Measurements from ENCODE around the gene CD99L2. TPM values are rescaled to one million over a fixed set of nuclear protein-coding genes. Genes with fewer than 3 reads are reported as not detected.

CD99L2 gene, protein sequence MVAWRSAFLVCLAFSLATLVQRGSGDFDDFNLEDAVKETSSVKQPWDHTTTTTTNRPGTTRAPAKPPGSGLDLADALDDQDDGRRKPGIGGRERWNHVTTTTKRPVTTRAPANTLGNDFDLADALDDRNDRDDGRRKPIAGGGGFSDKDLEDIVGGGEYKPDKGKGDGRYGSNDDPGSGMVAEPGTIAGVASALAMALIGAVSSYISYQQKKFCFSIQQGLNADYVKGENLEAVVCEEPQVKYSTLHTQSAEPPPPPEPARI
- total RNA-seq, result 100 to 1,000 TPM; 202 to 289 (median 251) TPM

DNA sequence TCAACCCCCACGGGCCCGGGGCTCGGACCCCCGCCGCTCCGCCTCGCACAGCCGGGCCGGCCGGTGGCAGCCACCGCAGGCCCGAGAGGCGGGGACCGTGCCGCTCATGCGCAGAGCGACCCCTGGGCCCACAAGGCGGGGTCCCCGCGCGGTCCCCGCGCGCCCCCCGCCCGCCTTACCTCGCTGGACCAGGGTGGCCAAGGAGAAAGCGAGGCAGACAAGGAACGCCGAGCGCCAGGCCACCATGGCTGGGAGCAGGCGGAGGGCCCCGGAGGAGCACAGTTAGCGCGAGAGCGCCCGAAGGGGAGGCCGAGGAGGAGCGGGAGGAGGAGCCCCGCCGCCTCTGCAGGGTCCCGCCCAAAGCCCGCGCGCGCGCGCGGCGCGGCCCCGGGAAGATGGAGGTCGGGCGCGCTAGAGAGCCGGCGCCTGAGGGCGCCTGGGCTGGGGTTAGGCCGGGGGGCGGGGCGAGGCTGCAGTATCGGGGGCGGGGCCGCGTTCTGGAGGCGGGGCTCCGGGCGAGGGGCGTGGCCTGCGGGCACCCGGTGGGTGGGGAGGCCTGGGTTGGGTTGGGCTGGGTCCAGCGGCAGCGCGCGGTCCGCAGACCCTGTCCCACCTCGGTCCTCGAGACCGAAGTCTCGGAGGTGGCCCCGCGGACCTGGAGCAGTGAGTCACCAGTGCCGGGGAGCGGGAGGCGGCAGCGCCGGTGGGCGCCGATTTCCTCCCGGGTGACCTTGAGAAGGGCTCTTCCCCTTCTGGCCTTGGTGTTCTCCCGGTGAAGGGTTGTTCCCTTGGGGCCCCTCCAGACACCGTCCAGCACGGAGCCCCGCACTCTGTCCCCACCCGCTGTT lies at the start of gene CD99L2:
TSS of gene CD99L2 (minus strand) at position 326 of the 848 bp plus-strand sequence. CDS start at position 246, 80 bp downstream.
- Histone ChIP-seq H3K27me3 (no peaks in the 10 kb centered on the region), H3K36me3 (no peaks in the 10 kb centered on the region), H3K4me3 (peak within 1 kb of the TSS; percentile 60 to 75 (median 69)), H3K9me3 (no peaks in the 10 kb centered on the region), H3K27ac (peak within 1 kb of the TSS; percentile 84 to 92 (median 86)), H3K4me1 (peaks cover 4 to 7% of the 10 kb centered on the region in 2 donors)
- TF ChIP-seq, protein P1, sequence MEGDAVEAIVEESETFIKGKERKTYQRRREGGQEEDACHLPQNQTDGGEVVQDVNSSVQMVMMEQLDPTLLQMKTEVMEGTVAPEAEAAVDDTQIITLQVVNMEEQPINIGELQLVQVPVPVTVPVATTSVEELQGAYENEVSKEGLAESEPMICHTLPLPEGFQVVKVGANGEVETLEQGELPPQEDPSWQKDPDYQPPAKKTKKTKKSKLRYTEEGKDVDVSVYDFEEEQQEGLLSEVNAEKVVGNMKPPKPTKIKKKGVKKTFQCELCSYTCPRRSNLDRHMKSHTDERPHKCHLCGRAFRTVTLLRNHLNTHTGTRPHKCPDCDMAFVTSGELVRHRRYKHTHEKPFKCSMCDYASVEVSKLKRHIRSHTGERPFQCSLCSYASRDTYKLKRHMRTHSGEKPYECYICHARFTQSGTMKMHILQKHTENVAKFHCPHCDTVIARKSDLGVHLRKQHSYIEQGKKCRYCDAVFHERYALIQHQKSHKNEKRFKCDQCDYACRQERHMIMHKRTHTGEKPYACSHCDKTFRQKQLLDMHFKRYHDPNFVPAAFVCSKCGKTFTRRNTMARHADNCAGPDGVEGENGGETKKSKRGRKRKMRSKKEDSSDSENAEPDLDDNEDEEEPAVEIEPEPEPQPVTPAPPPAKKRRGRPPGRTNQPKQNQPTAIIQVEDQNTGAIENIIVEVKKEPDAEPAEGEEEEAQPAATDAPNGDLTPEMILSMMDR (IDR thresholded peaks at IDR 0.05 in 4 of 5, conservative IDR thresholded peaks at IDR 0.05 in 1 of 5), result no peak
- TF ChIP-seq POLR2A (IDR thresholded peaks at IDR 0.05), result peak; percentile 68
- in situ Hi-C loops (cut with MboI; ENCODE audit: low sequenced_read_pairs in 4 of 4) (no loop called here), intact Hi-C loops (cut with DNase I; ENCODE audit: low total_unique reads) (loop anchor here (2.0 to 10.0 kb wide), 4 partner anchors 52 to 206 kb away; partner anchors contain the start of genes HMGB3 and MTMR1)
- peak; percentile 82 to 86 for ATAC-seq
- DNase-seq, result peak; percentile 73 to 86

DNA sequence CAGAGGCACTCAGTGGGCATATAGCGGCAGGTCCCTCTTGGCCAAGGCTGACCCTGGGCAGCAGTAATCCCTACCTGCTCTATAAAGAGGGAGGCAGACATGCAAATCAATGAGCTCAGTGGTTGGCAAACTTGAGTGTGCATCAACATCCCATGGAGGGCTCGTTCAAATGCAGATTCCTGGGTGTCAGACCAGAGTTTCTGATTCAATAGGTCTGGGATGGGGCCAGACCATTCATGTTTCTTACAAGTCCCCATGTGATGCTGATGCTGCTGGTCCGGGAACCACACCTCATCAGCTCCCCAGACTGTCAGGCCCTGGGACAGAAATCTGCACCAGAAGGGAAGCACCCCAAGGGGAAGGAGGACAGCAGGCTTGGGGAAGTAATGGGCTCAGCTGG lies 45.8 kb upstream of the CD99L2 start:
- in situ Hi-C loops (cut with MboI; ENCODE audit: low sequenced_read_pairs in 4 of 4), result no loop called here
- no peaks in the 10 kb centered on the region for H3K36me3 ChIP-seq
- H3K27ac ChIP-seq, result no peak overlapping the region
- no peak for TF ChIP-seq POLR2A (IDR thresholded peaks at IDR 0.05)
- TF ChIP-seq, protein P1 (IDR thresholded peaks at IDR 0.05 in 4 of 5, conservative IDR thresholded peaks at IDR 0.05 in 1 of 5), result no peak
- no peak overlapping the region for H3K4me3 ChIP-seq
- no peaks in the 10 kb centered on the region for H3K9me3 ChIP-seq
- no peaks in the 10 kb centered on the region for H3K27me3 ChIP-seq
- H3K4me1 ChIP-seq, result no peaks in the 10 kb centered on the region
- intact Hi-C loops (cut with DNase I; ENCODE audit: low total_unique reads), result no loop called here
- ATAC-seq (no peak), DNase-seq (no peak)

DNA sequence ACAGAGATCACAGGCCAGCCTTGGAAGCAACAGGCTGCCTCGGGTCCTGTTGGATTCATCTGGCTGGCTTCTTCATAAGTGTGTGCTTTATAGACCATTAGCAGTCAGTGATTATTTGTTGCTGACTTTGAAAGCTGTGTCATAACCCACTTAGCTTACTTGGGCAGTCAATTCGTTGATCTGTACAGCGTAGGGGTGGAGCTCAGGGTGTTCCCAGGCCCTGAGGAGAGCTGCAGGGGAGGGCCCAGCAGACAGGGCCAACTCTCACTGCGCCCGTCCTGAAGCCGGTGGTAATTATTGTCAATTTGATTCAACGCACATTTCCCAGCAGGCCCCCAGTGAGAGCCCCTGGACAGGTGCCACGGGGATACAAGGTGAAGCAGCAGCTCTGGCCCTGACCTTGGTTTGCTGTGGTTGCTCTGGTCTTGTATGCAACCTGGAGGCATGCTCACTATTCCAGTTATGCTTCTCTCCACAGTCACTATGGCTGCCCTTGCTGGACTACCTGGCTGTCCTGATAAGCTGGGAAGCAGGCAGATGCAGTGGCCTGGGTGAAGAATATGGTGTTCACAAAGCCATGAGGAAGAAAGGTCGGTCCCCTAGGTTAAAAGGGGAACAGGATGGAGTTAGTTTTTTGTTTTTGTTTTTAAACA lies 44.6 kb upstream of the CD99L2 start:
- H3K9me3 ChIP-seq, result no peaks in the 10 kb centered on the region
- TF ChIP-seq, protein P1 (IDR thresholded peaks at IDR 0.05 in 4 of 5, conservative IDR thresholded peaks at IDR 0.05 in 1 of 5), result no peak
- no peak for TF ChIP-seq POLR2A (IDR thresholded peaks at IDR 0.05)
- ATAC-seq (no peak), DNase-seq (no peak)
- in situ Hi-C loops (cut with MboI; ENCODE audit: low sequenced_read_pairs in 4 of 4), result no loop called here
- H3K27me3 ChIP-seq, result no peaks in the 10 kb centered on the region
- intact Hi-C loops (cut with DNase I; ENCODE audit: low total_unique reads), result no loop called here
- no peaks in the 10 kb centered on the region for H3K36me3 ChIP-seq
- H3K4me1 ChIP-seq, result no peaks in the 10 kb centered on the region
- H3K4me3 ChIP-seq, result no peak overlapping the region
- H3K27ac ChIP-seq, result no peak overlapping the region

DNA sequence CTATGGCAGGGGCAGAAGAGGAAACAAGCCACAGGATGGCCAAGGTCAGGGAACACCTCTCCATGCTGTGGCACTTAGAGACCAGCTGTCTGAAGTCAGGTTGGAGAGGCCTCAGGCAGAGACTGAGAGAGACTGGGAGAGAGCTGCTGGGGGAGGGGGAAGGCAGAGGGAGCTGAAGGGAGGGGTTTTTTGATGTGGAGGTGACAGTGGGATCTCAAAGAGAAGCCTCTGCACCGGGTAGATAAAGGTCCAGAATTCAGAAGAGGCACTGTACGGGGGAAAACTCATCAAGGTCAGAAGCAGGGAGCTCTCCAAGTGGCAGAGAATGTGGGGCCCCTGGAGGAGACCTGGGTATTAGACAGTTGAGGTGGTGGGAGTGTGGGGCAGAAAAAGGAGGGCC lies 43.1 kb upstream of the CD99L2 start:
- H3K36me3 ChIP-seq, result no peaks in the 10 kb centered on the region
- H3K27me3 ChIP-seq, result no peaks in the 10 kb centered on the region
- DNase-seq (no peak), ATAC-seq (no peak)
- no peaks in the 10 kb centered on the region for H3K4me1 ChIP-seq
- no peak for TF ChIP-seq POLR2A (IDR thresholded peaks at IDR 0.05)
- TF ChIP-seq, protein P1 (IDR thresholded peaks at IDR 0.05 in 4 of 5, conservative IDR thresholded peaks at IDR 0.05 in 1 of 5), result no peak
- intact Hi-C loops (cut with DNase I; ENCODE audit: low total_unique reads), result no loop called here
- in situ Hi-C loops (cut with MboI; ENCODE audit: low sequenced_read_pairs in 4 of 4), result no loop called here
- H3K4me3 ChIP-seq, result no peak overlapping the region
- H3K27ac ChIP-seq, result no peak overlapping the region
- no peaks in the 10 kb centered on the region for H3K9me3 ChIP-seq
